Activated CD8-positive, alpha-beta memory T cell treated with anti-CD3 and anti-CD28 coated beads, Interleukin-2, amount 50 U/mL, for 24 hours (primary cell): ENCODE data around the gene ZPBP2.
A peak's percentile ranks its signal among the peaks of the same experiment; 100 is the strongest.

Experiments
- DNase-seq: peaks from one replicate; pipeline ENCODE4 v3.0.0-alpha.2; 2020; ENCODE audit errors: extremely low read depth

Gene ZPBP2

GRCh38 chr17:39908789-39909352 lies 40.9 kb downstream of the ZPBP2 start:
- DNase-seq, result no peak

- no peak for DNase-seq
These were observed 46.0 kb downstream of the ZPBP2 start for GRCh38 chr17:39913989-39914388.

GRCh38 chr17:39915559-39915958 lies 47.6 kb downstream of the ZPBP2 start:
- DNase-seq, result no peak

- DNase-seq, result no peak
These were observed 48.9 kb downstream of the ZPBP2 start for GRCh38 chr17:39916918-39917317.

- DNase-seq, result no peak
These were observed 51.2 kb downstream of the ZPBP2 start for GRCh38 chr17:39919087-39919683.

- DNase-seq, result peak; percentile 32
These were observed 52.5 kb downstream of the ZPBP2 start for GRCh38 chr17:39920218-39921210.

- no peak for DNase-seq
These were observed 53.3 kb downstream of the ZPBP2 start for GRCh38 chr17:39921323-39921722.

GRCh38 chr17:39922006-39922405 lies 54.0 kb downstream of the ZPBP2 start:
- DNase-seq, result no peak

GRCh38 chr17:39923230-39923629 lies 55.2 kb downstream of the ZPBP2 start:
- DNase-seq, result no peak

- no peak for DNase-seq
These were observed 56.1 kb downstream of the ZPBP2 start for GRCh38 chr17:39923836-39924690.

GRCh38 chr17:39924691-39925055 lies 56.7 kb downstream of the ZPBP2 start:
- no peak for DNase-seq

- DNase-seq, result no peak
These were observed 57.5 kb downstream of the ZPBP2 start for GRCh38 chr17:39925282-39926134.

GRCh38 chr17:39926135-39926587 lies 58.2 kb downstream of the ZPBP2 start:
- no peak for DNase-seq

GRCh38 chr17:39926588-39927100 lies 58.6 kb downstream of the ZPBP2 start:
- no peak for DNase-seq
